Measurements from ENCODE around the gene ZBTB16. TPM values are rescaled to one million over a fixed set of nuclear protein-coding genes. Genes with fewer than 3 reads are reported as not detected.

The ZBTB16 gene
- total RNA-seq, 1 experiment from 2014 or later = not detected

GRCh38 chr11:114130629-114131277, 71.2 kb downstream of the ZBTB16 start:
- DNase-seq (ENCODE audit: low spot score) = no peak

GRCh38 chr11:114131461-114131864, 72.0 kb downstream of the ZBTB16 start:
- DNase-seq (ENCODE audit: low spot score) = no peak

GRCh38 chr11:114132417-114132816, 72.9 kb downstream of the ZBTB16 start:
- no peak for DNase-seq (ENCODE audit: low spot score)

- no peak for DNase-seq (ENCODE audit: low spot score)
Measured at GRCh38 chr11:114132944-114133394, 73.5 kb downstream of the ZBTB16 start.

GRCh38 chr11:114133548-114134329, 74.2 kb downstream of the ZBTB16 start:
- DNase-seq (ENCODE audit: low spot score) = no peak

- DNase-seq (ENCODE audit: low spot score) = no peak
Measured at GRCh38 chr11:114134870-114135269, 75.4 kb downstream of the ZBTB16 start.

GRCh38 chr11:114135737-114136151, 76.2 kb downstream of the ZBTB16 start:
- no peak for DNase-seq (ENCODE audit: low spot score)

- no peak for DNase-seq (ENCODE audit: low spot score)
Measured at GRCh38 chr11:114136686-114137640, 77.5 kb downstream of the ZBTB16 start.

- DNase-seq (ENCODE audit: low spot score) = no peak
Measured at GRCh38 chr11:114137838-114138237, 78.3 kb downstream of the ZBTB16 start.

- no peak for DNase-seq (ENCODE audit: low spot score)
Measured at GRCh38 chr11:114138411-114138810, 78.9 kb downstream of the ZBTB16 start.

GRCh38 chr11:114140826-114141225, 81.3 kb downstream of the ZBTB16 start:
- DNase-seq (ENCODE audit: low spot score) = no peak

- no peak for DNase-seq (ENCODE audit: low spot score)
Measured at GRCh38 chr11:114141863-114142580, 82.5 kb downstream of the ZBTB16 start.

- DNase-seq (ENCODE audit: low spot score) = no peak
Measured at GRCh38 chr11:114142707-114143106, 83.2 kb downstream of the ZBTB16 start.

GRCh38 chr11:114145166-114145775, 85.8 kb downstream of the ZBTB16 start:
- DNase-seq (ENCODE audit: low spot score) = no peak

- DNase-seq (ENCODE audit: low spot score) = no peak
Measured at GRCh38 chr11:114147375-114148012, 88.0 kb downstream of the ZBTB16 start.

- DNase-seq (ENCODE audit: low spot score) = no peak
Measured at GRCh38 chr11:114148013-114148382, 88.5 kb downstream of the ZBTB16 start.

GRCh38 chr11:114149689-114150407, 90.3 kb downstream of the ZBTB16 start:
- DNase-seq (ENCODE audit: low spot score) = no peak

GRCh38 chr11:114150671-114151070, 91.2 kb downstream of the ZBTB16 start:
- no peak for DNase-seq (ENCODE audit: low spot score)

GRCh38 chr11:114151631-114152030, 92.1 kb downstream of the ZBTB16 start:
- DNase-seq (ENCODE audit: low spot score) = no peak

GRCh38 chr11:114152162-114152561, 92.7 kb downstream of the ZBTB16 start:
- DNase-seq (ENCODE audit: low spot score) = no peak
